Hepatocyte (in vitro differentiated cells): ENCODE measurements around the gene RBM47.

Experiments used
- EZH2phosphoT487 ChIP-seq: fragments of 200-600 bp; sonication (generic); IDR thresholded peaks from one replicate; pipeline ENCODE4 v1.6.1; 2018; ENCODE audit warnings: antibody characterized with exemption, mild to moderate bottlenecking, low read depth, moderate library complexity; ENCODE audit not compliant: unreplicated experiment, severe bottlenecking
- TF ChIP-seq, protein P1 (sequence below): fragments of 200-600 bp; sonication (generic); IDR thresholded peaks from 2 replicates; pipeline ENCODE4 v1.5.1; 2016; ENCODE audit warnings: antibody characterized with exemption, mild to moderate bottlenecking; ENCODE audit not compliant: poor library complexity

DNA sequence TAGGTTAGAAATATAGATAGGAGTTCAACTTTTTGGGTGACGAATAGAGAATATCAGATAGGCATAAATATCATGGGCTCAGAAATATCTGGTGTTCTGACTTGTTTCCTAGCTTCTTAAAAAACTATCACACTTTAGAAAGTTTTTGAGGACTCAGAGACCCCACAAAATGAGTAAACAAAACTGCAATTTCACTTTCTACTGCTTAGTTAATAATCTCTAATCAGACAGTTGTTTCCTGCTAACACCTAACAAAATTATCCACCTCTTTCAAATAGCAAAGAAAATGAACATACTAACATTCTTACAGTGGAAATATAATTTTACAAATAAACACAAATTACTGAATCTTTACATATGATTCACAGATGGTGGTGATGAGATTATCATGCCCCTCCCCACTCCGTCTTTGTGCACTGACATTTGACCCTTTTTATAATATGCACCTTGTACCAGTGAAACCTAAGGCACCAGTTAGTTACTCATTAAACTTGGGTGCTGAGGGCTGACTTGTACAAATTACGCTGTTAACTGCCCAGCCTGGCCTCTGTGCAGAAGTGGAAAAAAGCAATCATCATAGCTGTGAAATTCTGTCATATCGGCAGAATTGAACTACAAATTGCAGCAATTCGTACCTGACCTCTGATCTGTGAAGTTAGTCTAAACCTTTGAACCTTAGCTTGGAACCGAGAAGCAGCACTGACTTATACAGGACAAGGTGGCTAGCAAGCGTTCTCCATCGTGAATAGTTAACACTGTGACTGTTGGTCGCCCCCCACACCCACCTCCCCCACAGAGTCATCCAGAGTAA lies 155.9 kb downstream of the RBM47 start:
- TF ChIP-seq, protein P1, sequence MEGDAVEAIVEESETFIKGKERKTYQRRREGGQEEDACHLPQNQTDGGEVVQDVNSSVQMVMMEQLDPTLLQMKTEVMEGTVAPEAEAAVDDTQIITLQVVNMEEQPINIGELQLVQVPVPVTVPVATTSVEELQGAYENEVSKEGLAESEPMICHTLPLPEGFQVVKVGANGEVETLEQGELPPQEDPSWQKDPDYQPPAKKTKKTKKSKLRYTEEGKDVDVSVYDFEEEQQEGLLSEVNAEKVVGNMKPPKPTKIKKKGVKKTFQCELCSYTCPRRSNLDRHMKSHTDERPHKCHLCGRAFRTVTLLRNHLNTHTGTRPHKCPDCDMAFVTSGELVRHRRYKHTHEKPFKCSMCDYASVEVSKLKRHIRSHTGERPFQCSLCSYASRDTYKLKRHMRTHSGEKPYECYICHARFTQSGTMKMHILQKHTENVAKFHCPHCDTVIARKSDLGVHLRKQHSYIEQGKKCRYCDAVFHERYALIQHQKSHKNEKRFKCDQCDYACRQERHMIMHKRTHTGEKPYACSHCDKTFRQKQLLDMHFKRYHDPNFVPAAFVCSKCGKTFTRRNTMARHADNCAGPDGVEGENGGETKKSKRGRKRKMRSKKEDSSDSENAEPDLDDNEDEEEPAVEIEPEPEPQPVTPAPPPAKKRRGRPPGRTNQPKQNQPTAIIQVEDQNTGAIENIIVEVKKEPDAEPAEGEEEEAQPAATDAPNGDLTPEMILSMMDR: no peak
- TF ChIP-seq EZH2phosphoT487: no peak
